Testis (tissue), 3 donors: Measurements from ENCODE around the gene SND1. TPM values are rescaled to one million over a fixed set of nuclear protein-coding genes. Genes with fewer than 3 reads are reported as not detected.
A peak's percentile ranks its signal among the peaks of the same experiment; 100 is the strongest.

ENCODE experiments used
- DNase-seq: peaks from one replicate; pipeline ENCODE4 v3.0.0-alpha.2; 2019
- H3K27ac ChIP-seq, 2 donors: fragments of 200-600 bp; sonication (generic); one replicate each; pipeline ENCODE4 v1.5.1; 2019
- H3K27me3 ChIP-seq: fragments of 200-600 bp; sonication (generic); one replicate; pipeline ENCODE4 v1.5.1; 2019
- H3K36me3 ChIP-seq: fragments of 200-600 bp; sonication (generic); one replicate; pipeline ENCODE4 v1.5.1; 2017; ENCODE audit warnings: low read depth; ENCODE audit errors: missing control alignments
- H3K4me1 ChIP-seq: fragments of 200-600 bp; sonication (generic); one replicate; pipeline ENCODE4 v1.5.1; 2019
- H3K4me3 ChIP-seq, 2 donors: fragments of 200-600 bp; sonication (generic); one replicate each; pipeline ENCODE4 v1.5.1; 2017 to 2019
- H3K9me3 ChIP-seq: fragments of 200-600 bp; sonication (generic); one replicate; pipeline ENCODE4 v1.5.1; 2017
- CTCF ChIP-seq, 3 experiments: fragments of 450-650 bp in 2 of 3; fragments of 200-600 bp in 1 of 3; sonication (generic) in 1 of 3; IDR thresholded peaks; one replicate each; pipeline ENCODE4 v1.5.1; 2016 to 2019; ENCODE audit warnings: antibody characterized with exemption in 3 of 3, mild to moderate bottlenecking in 2 of 3, moderate library complexity in 1 of 3
- POLR2A ChIP-seq: fragments of 450-650 bp; IDR thresholded peaks from one replicate; pipeline ENCODE4 v1.6.1; 2017; ENCODE audit warnings: antibody characterized with exemption, mild to moderate bottlenecking, moderate library complexity
- WGBS, 2 donors: methylation state at CpG; one replicate each; pipeline ENCODE4 v1.1.5; 2018; 5-methylcytosine and 5-hydroxymethylcytosine counted together
- intact Hi-C: fragments of 100-400 bp; cut with DNase I; formaldehyde crosslinking; loops from one replicate; pipeline ENCODE4 v1.15.1; 2023; ENCODE audit warnings: low total_unique reads
- polyA plus RNA-seq: library from polyadenylated mRNA; stranded (reverse); fragments of 350-450 nt; fragmentation: Illumina TruSeq; extraction: RNeasy Lipid Tissue Mini Kit (QIAGEN cat#74804); gene quantifications from one replicate; pipeline ENCODE4 v1.2.3, GENCODE V29; 2014; ENCODE audit warnings: low read depth, low replicate concordance; ENCODE audit not compliant: insufficient read depth
- total RNA-seq, 2 donors: library from RNA; depleted of rRNA; stranded (reverse); fragments of >200 nt; gene quantifications; one replicate each; pipeline ENCODE4 v1.2.3, GENCODE V29; 2016

Gene SND1
- total and polyA plus RNA-seq, 3 donors from 2014 or later = 132 to 207 (median 179) TPM

GRCh38 chr7:128026551-128026950 lies 374.6 kb downstream of the SND1 start:
- peaks cover 7% of the 10 kb centered on the region for H3K4me1 ChIP-seq
- no peak overlapping the region for H3K4me3 ChIP-seq
- TF ChIP-seq CTCF (IDR thresholded peaks at IDR 0.05) (no peak), POLR2A (no peak)
- DNase-seq = no peak
- no peaks in the 10 kb centered on the region for H3K36me3 ChIP-seq
- 59 to 92% methylated on average over 2 of the region's 2 CpGs for WGBS, 2 donors
- H3K9me3 ChIP-seq = no peaks in the 10 kb centered on the region
- no peak overlapping the region for H3K27ac ChIP-seq
- H3K27me3 ChIP-seq = no peaks in the 10 kb centered on the region
- intact Hi-C loops = no loop called here

- no peak overlapping the region for H3K27ac ChIP-seq
- H3K36me3 ChIP-seq = no peaks in the 10 kb centered on the region
- DNase-seq = no peak
- no peak overlapping the region for H3K4me3 ChIP-seq
- H3K4me1 ChIP-seq = peaks cover 7% of the 10 kb centered on the region
- intact Hi-C loops = no loop called here
- H3K27me3 ChIP-seq = no peaks in the 10 kb centered on the region
- WGBS, 2 donors = 57 to 62% methylated on average over 4 of the region's 4 CpGs
- no peak for TF ChIP-seq CTCF (IDR thresholded peaks at IDR 0.05)
- TF ChIP-seq POLR2A = no peak
- no peaks in the 10 kb centered on the region for H3K9me3 ChIP-seq
Observed at GRCh38 chr7:128027485-128027980, 375.5 kb downstream of the SND1 start.

GRCh38 chr7:128029405-128029995 lies 377.5 kb downstream of the SND1 start:
- DNase-seq = no peak
- Histone ChIP-seq H3K4me3 (no peak overlapping the region), H3K4me1 (peaks cover 11% of the 10 kb centered on the region), H3K36me3 (no peaks in the 10 kb centered on the region), H3K27ac (no peak overlapping the region), H3K9me3 (no peaks in the 10 kb centered on the region), H3K27me3 (no peaks in the 10 kb centered on the region)
- 83 to 89% methylated on average over 16 to 17 of the region's 17 CpGs for WGBS, 2 donors
- intact Hi-C loops = no loop called here
- TF ChIP-seq POLR2A (no peak), CTCF (IDR thresholded peaks at IDR 0.05) (no peak)

- Histone ChIP-seq H3K4me3 (peak overlapping the region; percentile 53 to 56), H3K27me3 (no peaks in the 10 kb centered on the region), H3K27ac (no peak overlapping the region), H3K9me3 (no peaks in the 10 kb centered on the region), H3K36me3 (no peaks in the 10 kb centered on the region), H3K4me1 (peaks cover 11% of the 10 kb centered on the region)
- WGBS, 2 donors = 55 to 73% methylated on average over 4 to 21 of the region's 21 CpGs
- no peak for TF ChIP-seq CTCF (IDR thresholded peaks at IDR 0.05)
- TF ChIP-seq POLR2A = no peak
- intact Hi-C loops = no loop called here
- no peak for DNase-seq
Observed at GRCh38 chr7:128030263-128030653, 378.3 kb downstream of the SND1 start.
